ENCODE results near the gene HNF1B. TPM values are rescaled to one million over a fixed set of nuclear protein-coding genes. Genes with fewer than 3 reads are reported as not detected.

The HNF1B gene
- total RNA-seq, 1 donor from 2014 or later: 29.8 TPM

DNA sequence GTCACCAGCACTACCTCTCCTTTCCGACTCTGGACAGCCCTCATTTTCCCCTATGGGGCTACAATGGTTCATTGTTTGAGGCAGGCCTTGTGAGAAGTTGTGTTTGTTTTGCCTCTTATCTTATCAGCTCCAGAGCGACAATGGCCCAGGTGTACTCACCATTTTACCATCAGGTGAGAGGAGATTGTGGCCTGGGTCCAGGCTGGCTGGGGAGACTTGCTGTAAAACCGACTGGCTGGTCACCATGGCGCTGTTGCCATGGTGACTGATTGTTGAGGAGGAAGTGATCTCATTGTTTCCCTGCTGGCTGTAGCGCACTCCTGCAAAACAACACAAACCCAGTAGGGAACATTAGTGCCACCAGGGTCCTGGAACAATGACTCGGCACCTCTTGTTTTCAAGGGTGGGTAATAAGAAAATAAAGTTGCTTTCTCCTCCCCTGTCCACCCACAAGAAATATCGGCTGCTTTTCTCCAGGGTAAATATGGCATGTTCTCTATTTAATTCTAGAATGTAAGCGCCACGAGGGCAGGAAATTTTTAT lies 34.4 kb downstream of the HNF1B start:
- DNase-seq (ENCODE audit: low read depth): no peak

DNA sequence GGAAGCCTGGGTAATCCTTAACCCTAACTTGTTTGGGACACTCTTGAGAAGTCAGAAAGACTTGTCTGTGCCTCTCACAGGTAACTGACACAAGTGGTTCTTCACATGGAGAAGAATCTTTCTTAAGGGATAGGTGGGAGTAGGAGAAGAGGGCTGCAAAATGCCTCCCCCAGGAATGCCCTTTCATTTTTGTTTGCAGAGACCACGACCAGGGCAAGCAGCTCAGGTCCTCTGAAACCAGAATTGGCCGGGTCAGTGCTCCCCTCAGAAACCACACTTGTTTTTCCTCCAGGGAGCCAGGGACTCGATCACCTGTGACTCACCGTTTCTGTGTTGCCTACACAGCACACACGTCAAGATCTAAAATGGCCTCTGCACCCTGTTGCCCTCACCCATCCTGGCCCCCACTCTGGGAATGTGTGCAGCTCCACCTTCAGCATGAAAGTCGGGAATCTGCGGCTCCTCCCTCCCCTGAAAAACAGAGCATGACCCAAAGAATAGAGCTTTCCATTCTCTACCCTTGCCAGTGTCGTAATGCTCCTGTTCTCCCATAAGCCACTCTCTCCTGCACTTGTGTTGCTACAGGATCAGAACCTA lies 36.1 kb downstream of the HNF1B start:
- DNase-seq (ENCODE audit: low read depth): peak; percentile 84
- no peak for TF ChIP-seq CTCF (conservative IDR thresholded peaks at IDR 0.05; ENCODE audit: low read depth, low read length)
- no peak overlapping the region for H3K4me3 ChIP-seq (ENCODE audit: low read depth, low read length)

More for the DNA sequence above, 34.4 kb downstream of the HNF1B start:
- H3K4me3 ChIP-seq (ENCODE audit: low read depth, low read length): no peak overlapping the region
- TF ChIP-seq CTCF (conservative IDR thresholded peaks at IDR 0.05; ENCODE audit: low read depth, low read length): peak; percentile 21

- no peak for TF ChIP-seq CTCF (conservative IDR thresholded peaks at IDR 0.05; ENCODE audit: low read depth, low read length)
- DNase-seq (ENCODE audit: low read depth): peak; percentile 61
- H3K4me3 ChIP-seq (ENCODE audit: low read depth, low read length): no peak overlapping the region
Measured at GRCh38 chr17:37708008-37708615, 36.7 kb downstream of the HNF1B start.

GRCh38 chr17:37706446-37706845 lies 38.4 kb downstream of the HNF1B start:
- DNase-seq (ENCODE audit: low read depth): no peak
- no peak for TF ChIP-seq CTCF (conservative IDR thresholded peaks at IDR 0.05; ENCODE audit: low read depth, low read length)
- no peak overlapping the region for H3K4me3 ChIP-seq (ENCODE audit: low read depth, low read length)

DNA sequence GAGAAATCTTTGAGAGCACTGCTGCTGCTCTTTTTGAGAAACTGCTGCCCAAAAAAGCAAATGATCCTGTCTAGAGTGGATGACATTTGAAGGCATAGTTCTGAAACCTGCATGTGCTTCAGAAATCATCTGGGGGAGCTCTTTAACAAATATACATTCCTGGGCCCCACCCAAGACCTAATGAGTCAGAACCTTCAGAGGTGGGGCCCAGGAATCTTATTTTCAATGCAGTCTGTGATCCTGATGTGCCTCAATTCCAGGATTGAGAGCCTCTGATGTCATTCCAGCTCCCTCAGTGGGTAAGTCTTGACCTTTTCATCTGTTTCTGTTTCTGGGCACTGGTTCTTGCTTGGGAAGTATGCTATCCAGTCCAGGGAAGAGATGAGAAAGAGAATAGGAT lies 42.3 kb downstream of the HNF1B start:
- H3K4me3 ChIP-seq (ENCODE audit: low read depth, low read length): no peak overlapping the region
- DNase-seq (ENCODE audit: low read depth): no peak
- TF ChIP-seq CTCF (conservative IDR thresholded peaks at IDR 0.05; ENCODE audit: low read depth, low read length): no peak

- TF ChIP-seq CTCF (conservative IDR thresholded peaks at IDR 0.05; ENCODE audit: low read depth, low read length): peak; percentile 80
- DNase-seq (ENCODE audit: low read depth): no peak
- H3K4me3 ChIP-seq (ENCODE audit: low read depth, low read length): no peak overlapping the region
Measured at GRCh38 chr17:37701496-37701898, 43.4 kb downstream of the HNF1B start.

GRCh38 chr17:37700881-37701280 lies 44.0 kb downstream of the HNF1B start:
- TF ChIP-seq CTCF (conservative IDR thresholded peaks at IDR 0.05; ENCODE audit: low read depth, low read length): no peak
- DNase-seq (ENCODE audit: low read depth): no peak
- H3K4me3 ChIP-seq (ENCODE audit: low read depth, low read length): no peak overlapping the region
